Omental fat pad (tissue), 4 donors: ENCODE results near the gene PRELID1. TPM values are rescaled to one million over a fixed set of nuclear protein-coding genes. Genes with fewer than 3 reads are reported as not detected.
"Not testable (repeated sequence)": the region's sequence is repeated elsewhere in the genome, so short reads cannot be mapped to it uniquely, and the experiment has no call there.

Experiments used
- ATAC-seq: fragments of 150-250 bp; one replicate; pipeline ENCODE4 v1.9.1; 2016; ENCODE audit warnings: mild to moderate bottlenecking, moderate library complexity; ENCODE audit not compliant: low FRiP score
- DNase-seq: peaks from one replicate; pipeline ENCODE4 v3.0.0-alpha.2; 2019; ENCODE audit warnings: low spot score
- CTCF ChIP-seq, 3 donors: fragments of 450-650 bp; IDR thresholded peaks; one replicate each; pipeline ENCODE4 v1.5.1; 2016 to 2017; ENCODE audit warnings: antibody characterized with exemption in 3 of 3, mild to moderate bottlenecking in 3 of 3, moderate library complexity in 2 of 3
- total RNA-seq, 4 donors: library from RNA; depleted of rRNA; stranded (reverse); fragments of >200 nt; gene quantifications; one replicate each; pipeline ENCODE4 v1.1.0, GENCODE V29; 2016

PRELID1 gene
- 100 to 1,000 TPM in 1 of 4 donors, 10 to 100 TPM in 3; 51.9 to 102 (median 67.5) TPM for total RNA-seq

GRCh38 chr5:177303121-177303924 lies at the start of gene PRELID1, which contains the start of gene RAB24:
PRELID1 (plus strand) TSS chr5:177303799; CDS start chr5:177303986, 187 bp downstream.
RAB24 (minus strand) TSS chr5:177303719; CDS start chr5:177303288, 431 bp downstream.
- DNase-seq (peak; percentile 83), ATAC-seq (peak; percentile 59)
- TF ChIP-seq CTCF (IDR thresholded peaks at IDR 0.05) = no peak

- TF ChIP-seq CTCF (IDR thresholded peaks at IDR 0.05) = no peak
- DNase-seq (no peak), ATAC-seq (no peak)
Observed at GRCh38 chr5:177256296-177256695, 47.3 kb upstream of the PRELID1 start.

GRCh38 chr5:177258711-177259110 lies 44.9 kb upstream of the PRELID1 start:
- not testable (repeated sequence) for DNase-seq, ATAC-seq

- DNase-seq = no peak
- ATAC-seq = no peak
- no peak for TF ChIP-seq CTCF (IDR thresholded peaks at IDR 0.05)
Observed at GRCh38 chr5:177260961-177261360, 42.6 kb upstream of the PRELID1 start.

- no peak for DNase-seq
- no peak for TF ChIP-seq CTCF (IDR thresholded peaks at IDR 0.05)
- no peak for ATAC-seq
Observed at GRCh38 chr5:177261510-177261909, 42.1 kb upstream of the PRELID1 start.

GRCh38 chr5:177264178-177264577 lies 39.4 kb upstream of the PRELID1 start:
- DNase-seq = no peak
- TF ChIP-seq CTCF (IDR thresholded peaks at IDR 0.05) = no peak
- ATAC-seq = no peak

GRCh38 chr5:177265395-177265794 lies 38.2 kb upstream of the PRELID1 start:
- no peak for TF ChIP-seq CTCF (IDR thresholded peaks at IDR 0.05)
- no peak for ATAC-seq

More at GRCh38 chr5:177265395-177265794, 38.2 kb upstream of the PRELID1 start:
- no peak for DNase-seq
